ENCODE results near the gene RPP25. TPM values are rescaled to one million over a fixed set of nuclear protein-coding genes. Genes with fewer than 3 reads are reported as not detected.

RPP25 gene
- total RNA-seq (1 to 10 TPM; 1.1 to 5.8 (median 2.1) TPM), polyA plus RNA-seq (1 to 10 TPM; 1.6 to 4.0 TPM)
- long read RNA-seq, donor 1, partial matches to known transcripts: 0 of 3 reads
- long read RNA-seq, donor 1, other reads (novel, unspliced or antisense): 0 of 3 reads
- long read RNA-seq, donor 2, transcript RPP25-201 (1 exons, 3,049 nt): major isoform, 6 of 6 reads
- long read RNA-seq, donor 2, partial matches to known transcripts: 0 of 6 reads
- long read RNA-seq, donor 2, other reads (novel, unspliced or antisense): 0 of 6 reads
- long read RNA-seq, donor 3, transcript RPP25-201 (1 exons, 3,049 nt): major isoform, 5 of 5 reads
- long read RNA-seq, donor 3, partial matches to known transcripts: 0 of 5 reads
- long read RNA-seq, donor 3, other reads (novel, unspliced or antisense): 0 of 5 reads

- intact Hi-C loops (cut with DNase I): loop anchor here in 4 of 10 donors (10.0 kb wide), 2 partner anchors 248 to 322 kb away; partner anchors contain the start of gene C15orf39 (in 3 of the 4)
- WGBS, 4 donors: 0 to 1% (median 0%) methylated on average over 34 to 83 of the region's 83 CpGs
These were observed at the start of gene RPP25 for GRCh38 chr15:74956648-74957475. RPP25 (minus strand) TSS chr15:74956772; CDS start chr15:74956583, 189 bp downstream.

GRCh38 chr15:75002398-75002797 is 45.8 kb upstream of the RPP25 start:
- no peak for TF ChIP-seq POLR2A (IDR thresholded peaks at IDR 0.05)
- no peak for TF ChIP-seq CTCF (IDR thresholded peaks at IDR 0.05)
- Histone ChIP-seq H3K36me3 (no peaks in the 10 kb centered on the region), H3K9me3 (no peaks in the 10 kb centered on the region), H3K4me3 (no peak overlapping the region), H3K4me1 (peaks cover 0 to 4% (median 0%) of the 10 kb centered on the region in 12 donors), H3K27me3 (peaks cover 0 to 5% (median 0%) of the 10 kb centered on the region in 9 donors), H3K27ac (no peak overlapping the region)
- DNase-seq (no peak), ATAC-seq (no peak)
- intact Hi-C loops (cut with DNase I): no loop called here
- 37 to 57% (median 52%) methylated on average over 7 of the region's 7 CpGs for WGBS, 4 donors

More at GRCh38 chr15:74956648-74957475, at the start of gene RPP25:
- TF ChIP-seq CTCF (IDR thresholded peaks at IDR 0.05) (no peak), POLR2A (IDR thresholded peaks at IDR 0.05) (peak in 1 of 2 donors; percentile 82)
- H3K36me3 ChIP-seq: no peaks in the 10 kb centered on the region
- H3K27ac ChIP-seq: peak within 1 kb of the TSS; percentile 47 to 85 (median 76)
- ATAC-seq (peak; percentile 73 to 91 (median 88)), DNase-seq (peak; percentile 74 to 90 (median 78))
- peak within 1 kb of the TSS; percentile 23 to 73 (median 58) for H3K4me3 ChIP-seq
- H3K27me3 ChIP-seq: peaks cover 0 to 27% (median 10%) of the 10 kb centered on the region in 9 donors
- no peaks in the 10 kb centered on the region for H3K9me3 ChIP-seq
- peaks cover 0 to 58% (median 37%) of the 10 kb centered on the region in 12 donors for H3K4me1 ChIP-seq

- no peak overlapping the region for H3K27ac ChIP-seq
- no peaks in the 10 kb centered on the region for H3K36me3 ChIP-seq
- H3K4me1 ChIP-seq: peaks cover 0 to 3% (median under 1%) of the 10 kb centered on the region in 12 donors
- peaks cover 0 to 14% (median 0%) of the 10 kb centered on the region in 9 donors for H3K27me3 ChIP-seq
- intact Hi-C loops (cut with DNase I): no loop called here
- ATAC-seq (no peak), DNase-seq (no peak)
- H3K4me3 ChIP-seq: no peak overlapping the region
- TF ChIP-seq CTCF (IDR thresholded peaks at IDR 0.05) (no peak), POLR2A (IDR thresholded peaks at IDR 0.05) (no peak)
- WGBS, 4 donors: 83 to 89% (median 85%) methylated on average over 6 of the region's 6 CpGs
- no peaks in the 10 kb centered on the region for H3K9me3 ChIP-seq
These were observed 44.7 kb upstream of the RPP25 start for GRCh38 chr15:75001310-75001709.

GRCh38 chr15:74997543-74997942 is 41.0 kb upstream of the RPP25 start:
- ATAC-seq: no peak
- H3K4me1 ChIP-seq: peaks cover 0 to 13% (median 8%) of the 10 kb centered on the region in 12 donors
- 68 to 87% (median 80%) methylated on average over 2 of the region's 2 CpGs for WGBS, 4 donors
- no peak for DNase-seq
- H3K27ac ChIP-seq: no peak overlapping the region
- H3K9me3 ChIP-seq: no peaks in the 10 kb centered on the region
- intact Hi-C loops (cut with DNase I): no loop called here
- no peak overlapping the region for H3K4me3 ChIP-seq
- H3K27me3 ChIP-seq: peaks cover 0 to 14% (median 3%) of the 10 kb centered on the region in 9 donors
- TF ChIP-seq POLR2A (IDR thresholded peaks at IDR 0.05) (no peak), CTCF (IDR thresholded peaks at IDR 0.05) (no peak)
- no peaks in the 10 kb centered on the region for H3K36me3 ChIP-seq

All from heart left ventricle (tissue), 16 donors.